K562 (cell line): Measurements from ENCODE around the gene RNF212B. TPM values are rescaled to one million over a fixed set of nuclear protein-coding genes. Genes with fewer than 3 reads are reported as not detected.

ENCODE experiments used
- ATF6 ChIP-seq: sonication (generic); formaldehyde crosslinking; IDR thresholded peaks from 2 replicates; pipeline ENCODE4 v1.4.0; 2020; ENCODE audit warnings: mild to moderate bottlenecking, missing genetic modification reagents
- HNRNPH1 ChIP-seq: fragments of 200-400 bp; formaldehyde crosslinking; optimal IDR thresholded peaks from 2 replicates; pipeline ENCODE3; 2017; ENCODE audit warnings: low read depth, mild to moderate bottlenecking, low read length, moderate library complexity
- HNRNPUL1 ChIP-seq: fragments of 200-400 bp; formaldehyde crosslinking; IDR thresholded peaks from 2 replicates; pipeline ENCODE4 v1.6.1; 2017; ENCODE audit warnings: low read length
- KLF1 ChIP-seq: fragments of 450-650 bp; IDR thresholded peaks from 2 replicates; pipeline ENCODE4 v1.6.1; 2016; ENCODE audit warnings: missing genetic modification characterization, missing compliant biosample characterization
- MTA2 ChIP-seq: fragments of 450-650 bp; IDR thresholded peaks from 2 replicates; pipeline ENCODE4 v1.6.1; 2016; ENCODE audit warnings: low read depth
- PHF20 ChIP-seq: fragments of 450-650 bp; IDR thresholded peaks from 2 replicates; pipeline ENCODE4 v1.6.1; 2018; ENCODE audit not compliant: partially characterized antibody
- RNF2 ChIP-seq: sonication (generic); IDR thresholded peaks from 2 replicates; pipeline ENCODE4 v1.6.1; 2016
- ZNF133 ChIP-seq: fragments of 250-450 bp; sonication (Bioruptor Pico); IDR thresholded peaks from 2 replicates; pipeline ENCODE4 v1.4.0; 2020; ENCODE audit warnings: mild to moderate bottlenecking
- ZNF407 ChIP-seq: fragments of 450-650 bp; IDR thresholded peaks from 2 replicates; pipeline ENCODE4 v1.6.1; 2016; ENCODE audit warnings: low read depth
- polyA plus RNA-seq, 8 experiments: library from polyadenylated mRNA; depleted of rRNA in 4 of 8; stranded (reverse) in 5 of 8; unstranded in 3 of 8; fragments of >200 nt; fragmentation: Nextera tagmentation in 2 of 8; fragmentation: Illumina TruSeq in 1 of 8; extraction: Ambion mirVana in 2 of 8; extraction: Trizol in 1 of 8; gene quantifications; 2 replicates each; pipeline versions ENCODE4 v1.2.1 to v1.2.3, GENCODE V29; 2011 to 2014; ENCODE audit warnings: inconsistent platforms in 1 of 8, missing spikeins in 1 of 8
- total RNA-seq, 7 experiments: library from RNA; depleted of rRNA in 6 of 7; stranded (reverse); fragments of >200 nt in 6 of 7; fragmentation: Illumina TruSeq in 2 of 7; extraction: Trizol in 2 of 7; gene quantifications; 2 replicates each; pipeline versions ENCODE4 v1.2.1 to v1.2.3, GENCODE V29; 2011 to 2021; ENCODE audit warnings: low replicate concordance in 1 of 7
- TF ChIP-seq, protein P1 (sequence below): fragments of 450-650 bp; formaldehyde crosslinking; IDR thresholded peaks from 2 replicates; pipeline ENCODE4 v1.4.0; 2020; ENCODE audit warnings: mild to moderate bottlenecking, mixed read lengths
- TF ChIP-seq, protein P2 (sequence below): fragments of 250-450 bp; sonication (Bioruptor Pico); IDR thresholded peaks from 2 replicates; pipeline ENCODE4 v1.5.1; 2021; ENCODE audit warnings: mild to moderate bottlenecking
- TF ChIP-seq, protein P3 (sequence below): sonication (generic); formaldehyde crosslinking; IDR thresholded peaks from 2 replicates; pipeline ENCODE4 v1.8.1; 2023; ENCODE audit warnings: mild to moderate bottlenecking, missing genetic modification reagents

The RNF212B gene
- total and polyA plus RNA-seq, 9 of the 15 experiments (the other 6 are each of a cell fraction or from before 2014, with no cell fraction given), result 0.15 to 0.43 (median 0.27) TPM; not detected in 3

DNA sequence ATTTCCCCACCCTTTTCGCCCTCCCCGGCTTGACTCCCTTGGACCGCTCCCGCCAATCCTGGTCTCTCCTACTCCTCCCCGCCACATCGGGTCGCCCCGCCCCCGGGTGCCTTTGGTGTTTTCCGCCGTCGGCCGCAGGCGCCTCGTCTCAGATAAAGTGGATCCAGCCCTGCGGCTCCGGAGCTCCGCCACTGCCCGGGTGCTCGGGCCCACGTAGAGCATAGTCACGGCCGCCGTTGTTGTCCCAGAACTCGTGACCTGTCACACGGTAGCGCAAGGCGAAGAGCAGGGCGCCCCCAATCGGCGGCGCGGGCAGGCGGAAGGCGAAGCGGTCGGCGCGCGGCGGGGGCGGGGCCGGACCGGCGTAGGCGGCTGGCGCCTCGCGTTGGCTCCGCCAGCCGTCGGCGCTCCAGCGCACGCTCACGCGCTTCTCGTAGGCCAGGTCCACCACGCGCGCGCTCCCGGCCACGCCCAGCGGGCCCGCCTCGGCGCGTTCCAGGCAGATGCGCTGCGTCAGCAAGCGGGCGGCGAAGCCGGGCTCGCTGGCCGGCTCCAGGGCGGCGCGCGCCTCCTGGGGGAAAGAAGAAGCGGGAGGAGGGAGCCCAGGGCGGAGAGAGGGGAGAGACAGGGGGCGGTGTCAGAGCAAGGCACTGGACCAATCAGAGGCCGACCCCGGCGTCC is 63.7 kb downstream of the RNF212B start (continued):
- peak; percentile 64 for TF ChIP-seq PHF20
- TF ChIP-seq, protein P1, sequence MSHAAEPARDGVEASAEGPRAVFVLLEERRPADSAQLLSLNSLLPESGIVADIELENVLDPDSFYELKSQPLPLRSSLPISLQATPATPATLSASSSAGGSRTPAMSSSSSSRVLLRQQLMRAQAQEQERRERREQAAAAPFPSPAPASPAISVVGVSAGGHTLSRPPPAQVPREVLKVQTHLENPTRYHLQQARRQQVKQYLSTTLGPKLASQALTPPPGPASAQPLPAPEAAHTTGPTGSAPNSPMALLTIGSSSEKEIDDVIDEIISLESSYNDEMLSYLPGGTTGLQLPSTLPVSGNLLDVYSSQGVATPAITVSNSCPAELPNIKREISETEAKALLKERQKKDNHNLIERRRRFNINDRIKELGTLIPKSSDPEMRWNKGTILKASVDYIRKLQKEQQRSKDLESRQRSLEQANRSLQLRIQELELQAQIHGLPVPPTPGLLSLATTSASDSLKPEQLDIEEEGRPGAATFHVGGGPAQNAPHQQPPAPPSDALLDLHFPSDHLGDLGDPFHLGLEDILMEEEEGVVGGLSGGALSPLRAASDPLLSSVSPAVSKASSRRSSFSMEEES, result peak; percentile 98
- TF ChIP-seq, protein P2, sequence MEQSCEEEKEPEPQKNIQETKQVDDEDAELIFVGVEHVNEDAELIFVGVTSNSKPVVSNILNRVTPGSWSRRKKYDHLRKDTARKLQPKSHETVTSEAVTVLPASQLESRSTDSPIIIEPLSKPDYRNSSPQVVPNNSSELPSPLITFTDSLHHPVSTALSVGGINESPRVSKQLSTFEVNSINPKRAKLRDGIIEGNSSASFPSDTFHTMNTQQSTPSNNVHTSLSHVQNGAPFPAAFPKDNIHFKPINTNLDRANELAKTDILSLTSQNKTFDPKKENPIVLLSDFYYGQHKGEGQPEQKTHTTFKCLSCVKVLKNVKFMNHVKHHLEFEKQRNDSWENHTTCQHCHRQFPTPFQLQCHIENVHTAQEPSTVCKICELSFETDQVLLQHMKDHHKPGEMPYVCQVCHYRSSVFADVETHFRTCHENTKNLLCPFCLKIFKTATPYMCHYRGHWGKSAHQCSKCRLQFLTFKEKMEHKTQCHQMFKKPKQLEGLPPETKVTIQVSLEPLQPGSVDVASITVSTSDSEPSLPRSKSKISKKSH, result no peak
- TF ChIP-seq KLF1, result peak; percentile 80
- TF ChIP-seq, protein P3, sequence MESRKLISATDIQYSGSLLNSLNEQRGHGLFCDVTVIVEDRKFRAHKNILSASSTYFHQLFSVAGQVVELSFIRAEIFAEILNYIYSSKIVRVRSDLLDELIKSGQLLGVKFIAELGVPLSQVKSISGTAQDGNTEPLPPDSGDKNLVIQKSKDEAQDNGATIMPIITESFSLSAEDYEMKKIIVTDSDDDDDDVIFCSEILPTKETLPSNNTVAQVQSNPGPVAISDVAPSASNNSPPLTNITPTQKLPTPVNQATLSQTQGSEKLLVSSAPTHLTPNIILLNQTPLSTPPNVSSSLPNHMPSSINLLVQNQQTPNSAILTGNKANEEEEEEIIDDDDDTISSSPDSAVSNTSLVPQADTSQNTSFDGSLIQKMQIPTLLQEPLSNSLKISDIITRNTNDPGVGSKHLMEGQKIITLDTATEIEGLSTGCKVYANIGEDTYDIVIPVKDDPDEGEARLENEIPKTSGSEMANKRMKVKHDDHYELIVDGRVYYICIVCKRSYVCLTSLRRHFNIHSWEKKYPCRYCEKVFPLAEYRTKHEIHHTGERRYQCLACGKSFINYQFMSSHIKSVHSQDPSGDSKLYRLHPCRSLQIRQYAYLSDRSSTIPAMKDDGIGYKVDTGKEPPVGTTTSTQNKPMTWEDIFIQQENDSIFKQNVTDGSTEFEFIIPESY (CRISPR knock-in tag), result peak; percentile 51; the same call in 1 of the 2 replicates
- TF ChIP-seq HNRNPH1, result no peak
- no peak for TF ChIP-seq HNRNPUL1
- TF ChIP-seq ZNF407, result no peak
- TF ChIP-seq MTA2, result no peak
- TF ChIP-seq ZNF133, result no peak
- TF ChIP-seq RNF2, result 0 out of 2 replicates have a peak, but pooled peaks have one; percentile 63
- no peak for TF ChIP-seq ATF6 (CRISPR knock-in tag)
